Body of pancreas (tissue), 4 donors: Measurements from ENCODE around the gene GRID1. TPM values are rescaled to one million over a fixed set of nuclear protein-coding genes. Genes with fewer than 3 reads are reported as not detected.

Experiments used
- ATAC-seq: fragments of 150-250 bp; one replicate; pipeline ENCODE4 v1.9.1; 2016
- DNase-seq, 4 donors: peaks; one replicate each; pipeline ENCODE4 v3.0.0-alpha.2; 2019
- H3K27ac ChIP-seq, 4 donors: fragments of 200-600 bp; sonication (generic); 1 replicate in 3 of 4; 2 replicates in 1 of 4; pipeline versions ENCODE4 v1.5.1 to v1.6.1; 2016 to 2019; ENCODE audit warnings: mild to moderate bottlenecking in 1 of 4, mixed read lengths in 1 of 4, moderate library complexity in 1 of 4
- H3K27me3 ChIP-seq, 2 donors: fragments of 200-600 bp; sonication (generic); one replicate each; pipeline ENCODE4 v1.6.0; 2016; ENCODE audit warnings: mild to moderate bottlenecking in 1 of 2
- H3K36me3 ChIP-seq, 2 donors: fragments of 200-600 bp; sonication (generic); replicated peaks in 1 of 2; 2 replicates each; pipeline ENCODE4 v1.5.1; 2016; ENCODE audit warnings: low read depth in 2 of 2; ENCODE audit not compliant: insufficient read depth in 1 of 2
- H3K4me1 ChIP-seq: fragments of 200-600 bp; sonication (generic); one replicate; pipeline ENCODE4 v1.6.0; 2016
- H3K4me3 ChIP-seq, 2 donors: fragments of 200-600 bp; sonication (generic); 1 replicate in 1 of 2; 2 replicates in 1 of 2; pipeline ENCODE4 v1.5.1; 2016 to 2019
- H3K9me3 ChIP-seq, 3 donors: fragments of 200-600 bp; sonication (generic); 1 replicate in 2 of 3; 2 replicates in 1 of 3; pipeline ENCODE4 v1.5.1; 2016
- CTCF ChIP-seq, 7 experiments: fragments of 450-650 bp in 4 of 7; fragments of 200-600 bp in 3 of 7; sonication (generic) in 3 of 7; IDR thresholded peaks; one replicate each; pipeline ENCODE4 v1.5.1; 2016 to 2019; ENCODE audit warnings: antibody characterized with exemption in 7 of 7
- POLR2A ChIP-seq, 3 donors: fragments of 450-650 bp; IDR thresholded peaks; one replicate each; pipeline ENCODE4 v1.6.1; 2016; ENCODE audit warnings: antibody characterized with exemption in 3 of 3, mild to moderate bottlenecking in 2 of 3
- WGBS, 2 donors: methylation state at CpG; one replicate each; pipeline ENCODE4 v1.1.5; 2017; 5-methylcytosine and 5-hydroxymethylcytosine counted together
- intact Hi-C: fragments of 100-400 bp; cut with DNase I; formaldehyde crosslinking; loops from one replicate; pipeline ENCODE4 v1.15.1; 2023
- total RNA-seq, 2 donors: library from RNA; depleted of rRNA; stranded (reverse); fragments of >200 nt; gene quantifications; one replicate each; pipeline ENCODE4 v1.1.0, GENCODE V29; 2016

Gene GRID1
- total RNA-seq, 2 donors from 2014 or later: 1.0 to 1.6 TPM

- Histone ChIP-seq H3K27ac (no peak overlapping the region), H3K4me1 (no peaks in the 10 kb centered on the region), H3K27me3 (no peaks in the 10 kb centered on the region), H3K4me3 (no peak overlapping the region), H3K9me3 (no peaks in the 10 kb centered on the region), H3K36me3 (no peaks in the 10 kb centered on the region)
- WGBS, 2 donors: 41 to 44% methylated on average over 2 of the region's 2 CpGs
- DNase-seq (peak in 1 of 4 donors; percentile 0), ATAC-seq (no peak)
- intact Hi-C loops: no loop called here
- TF ChIP-seq CTCF (IDR thresholded peaks at IDR 0.05) (no peak), POLR2A (IDR thresholded peaks at IDR 0.05) (no peak)
Observed at GRCh38 chr10:86289577-86289868, 77.1 kb downstream of the GRID1 start.

DNA sequence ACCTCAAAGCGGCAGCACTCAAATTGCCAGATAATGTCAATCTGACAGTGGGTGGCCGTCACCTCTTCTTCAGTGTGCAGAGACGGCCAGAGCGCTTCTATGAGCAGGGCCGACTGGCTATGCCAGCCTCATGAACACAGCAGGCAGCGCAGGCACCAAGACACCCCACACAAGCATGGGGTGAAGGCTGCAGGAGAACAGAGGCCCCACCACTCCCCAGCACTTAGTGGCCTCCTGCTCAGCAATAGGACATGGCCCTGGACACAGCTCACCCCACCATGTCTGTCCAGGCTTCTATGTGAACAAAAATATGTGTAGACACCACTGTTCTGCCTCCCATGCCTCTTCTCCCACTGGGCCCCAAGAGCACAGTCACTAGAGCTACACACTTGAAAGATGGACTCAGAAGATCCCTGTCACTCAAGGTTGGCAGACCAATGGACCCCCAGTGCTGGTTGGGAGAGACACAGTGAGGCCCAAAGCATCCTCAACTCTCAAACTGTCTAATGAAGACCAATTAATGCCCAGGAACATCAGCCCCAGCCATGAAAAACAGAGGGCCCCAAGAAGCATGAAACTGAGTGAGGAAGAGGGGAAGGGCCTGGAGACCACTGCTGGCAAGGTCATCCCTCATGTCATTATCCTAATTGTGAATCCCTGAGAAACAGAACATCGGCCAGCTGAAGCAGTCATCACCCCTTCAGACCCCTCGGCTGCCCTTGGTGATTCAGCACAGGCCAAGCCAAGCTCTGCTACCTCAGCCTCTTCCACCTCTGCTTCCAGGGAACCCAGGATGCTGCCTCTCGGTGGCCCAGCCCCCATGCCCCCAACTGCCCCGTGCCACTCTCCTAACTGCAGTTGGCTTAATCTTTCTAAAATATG is 77.7 kb downstream of the GRID1 start:
- TF ChIP-seq CTCF (IDR thresholded peaks at IDR 0.05) (no peak), POLR2A (IDR thresholded peaks at IDR 0.05) (no peak)
- intact Hi-C loops: no loop called here
- H3K4me3 ChIP-seq: no peak overlapping the region
- no peaks in the 10 kb centered on the region for H3K36me3 ChIP-seq
- H3K27me3 ChIP-seq: no peaks in the 10 kb centered on the region
- peak in 1 of 4 donors; percentile 4 for DNase-seq
- H3K27ac ChIP-seq: no peak overlapping the region
- ATAC-seq: no peak
- no peaks in the 10 kb centered on the region for H3K9me3 ChIP-seq
- no peaks in the 10 kb centered on the region for H3K4me1 ChIP-seq
- WGBS, 2 donors: 80 to 87% methylated on average over 8 to 10 of the region's 10 CpGs

DNA sequence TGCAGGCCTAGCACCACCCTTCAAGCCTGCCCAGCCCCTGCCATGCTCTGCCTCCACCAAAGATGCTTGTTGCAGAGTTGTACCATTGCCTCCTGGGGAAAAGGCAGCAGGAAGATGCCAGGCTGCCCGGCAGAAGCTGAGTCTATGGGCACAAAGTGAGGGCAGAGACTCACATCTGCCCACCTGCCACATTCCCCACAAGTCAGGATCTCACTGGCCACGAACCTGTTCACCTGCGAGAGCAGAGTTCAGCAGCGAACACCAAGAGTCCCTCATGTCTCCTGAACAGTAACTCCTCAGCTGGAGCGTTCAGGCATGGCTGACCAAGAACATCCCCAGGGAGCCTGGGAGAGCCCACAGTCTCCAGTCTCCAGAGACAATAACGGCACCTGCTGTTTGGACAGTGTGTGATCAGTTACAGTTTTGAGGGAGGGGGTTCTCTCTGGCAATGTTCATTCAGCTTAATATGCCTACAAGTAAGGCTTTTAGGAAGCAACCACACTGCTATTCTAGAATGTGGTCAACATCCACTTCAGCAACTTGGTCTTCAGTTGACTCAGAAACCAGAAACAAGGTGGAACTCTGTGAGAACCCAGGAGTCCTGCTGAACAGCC is 78.5 kb downstream of the GRID1 start:
- Histone ChIP-seq H3K9me3 (no peaks in the 10 kb centered on the region), H3K36me3 (no peaks in the 10 kb centered on the region), H3K4me1 (no peaks in the 10 kb centered on the region), H3K27me3 (no peaks in the 10 kb centered on the region), H3K4me3 (no peak overlapping the region), H3K27ac (no peak overlapping the region)
- TF ChIP-seq CTCF (IDR thresholded peaks at IDR 0.05) (no peak), POLR2A (IDR thresholded peaks at IDR 0.05) (no peak)
- ATAC-seq (no peak), DNase-seq (no peak)
- intact Hi-C loops: no loop called here
- WGBS, 2 donors: 60 to 61% methylated on average over 1 to 6 of the region's 6 CpGs

DNA sequence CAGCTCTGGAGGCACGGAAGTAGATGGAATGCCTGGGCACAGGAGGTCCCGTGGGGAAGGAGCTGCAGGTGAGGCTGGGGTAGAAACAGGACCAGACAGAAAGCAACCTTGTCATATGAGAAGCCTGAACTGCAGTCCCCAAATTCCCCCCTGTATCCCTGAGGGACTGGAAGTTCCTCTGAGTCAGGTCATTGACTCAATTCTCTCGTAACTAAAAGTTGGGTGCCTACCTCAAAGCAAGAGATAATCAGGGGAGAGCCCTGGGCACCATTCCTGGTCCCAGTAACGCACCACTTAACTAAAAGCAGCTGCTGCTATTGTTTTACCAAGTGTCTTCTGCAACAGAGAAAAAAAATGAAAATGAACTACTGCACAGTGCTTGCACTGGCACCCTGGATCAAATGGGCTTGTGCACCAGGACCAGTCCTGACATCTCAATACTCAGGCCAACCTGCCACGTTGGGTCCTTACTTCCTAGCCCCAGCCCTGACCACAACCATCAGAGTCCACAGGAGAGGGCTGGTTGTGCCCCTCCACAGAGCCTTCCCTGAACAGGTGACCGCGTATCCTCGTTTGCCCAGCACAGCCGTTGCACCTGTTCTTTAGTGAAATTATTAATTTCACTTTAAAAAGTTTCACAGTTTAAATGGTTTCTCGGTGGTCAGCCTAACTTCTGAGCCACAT is 79.3 kb downstream of the GRID1 start:
- no peak for TF ChIP-seq CTCF (IDR thresholded peaks at IDR 0.05)
- TF ChIP-seq POLR2A (IDR thresholded peaks at IDR 0.05): no peak
- H3K9me3 ChIP-seq: no peaks in the 10 kb centered on the region
- ATAC-seq: no peak
- no peaks in the 10 kb centered on the region for H3K36me3 ChIP-seq
- H3K4me3 ChIP-seq: no peak overlapping the region
- H3K27me3 ChIP-seq: no peaks in the 10 kb centered on the region
- intact Hi-C loops: no loop called here
- H3K4me1 ChIP-seq: no peaks in the 10 kb centered on the region
- WGBS, 2 donors: 54 to 60% methylated on average over 10 of the region's 10 CpGs
- no peak overlapping the region for H3K27ac ChIP-seq
- DNase-seq: no peak
